GM18499 (cell line): ENCODE measurements around the gene PRDM13.
"Not testable (repeated sequence)": the region's sequence is repeated elsewhere in the genome, so short reads cannot be mapped to it uniquely, and the experiment has no call there.

Source experiments
- ATAC-seq: cut with Tn5 transposase; IDR thresholded peaks from one replicate; pipeline ENCODE4 v1.9.1; 2021; ENCODE audit warnings: moderate number of reproducible peaks; ENCODE audit not compliant: insufficient read depth, unreplicated experiment

Gene PRDM13

GRCh38 chr6:99618649-99619408, 12.2 kb downstream of the PRDM13 start:
- ATAC-seq, result no peak

DNA sequence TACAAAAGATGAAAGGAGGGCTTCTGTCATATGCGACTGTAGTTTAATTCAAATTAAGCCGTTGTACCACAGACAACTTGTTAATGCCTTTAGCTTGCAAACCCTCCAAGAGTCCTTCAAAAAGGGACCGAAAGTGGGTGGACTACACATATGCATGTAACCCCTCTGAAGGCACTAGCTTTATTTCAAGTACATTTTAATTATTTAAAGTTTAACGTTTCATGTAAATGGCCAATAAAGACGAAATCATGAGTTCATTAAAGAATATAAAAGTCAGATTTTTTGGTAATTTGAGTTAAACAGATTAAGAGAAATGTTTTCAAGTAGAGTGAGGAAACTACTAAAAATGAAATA, 12.8 kb downstream of the PRDM13 start:
- no peak for ATAC-seq

DNA sequence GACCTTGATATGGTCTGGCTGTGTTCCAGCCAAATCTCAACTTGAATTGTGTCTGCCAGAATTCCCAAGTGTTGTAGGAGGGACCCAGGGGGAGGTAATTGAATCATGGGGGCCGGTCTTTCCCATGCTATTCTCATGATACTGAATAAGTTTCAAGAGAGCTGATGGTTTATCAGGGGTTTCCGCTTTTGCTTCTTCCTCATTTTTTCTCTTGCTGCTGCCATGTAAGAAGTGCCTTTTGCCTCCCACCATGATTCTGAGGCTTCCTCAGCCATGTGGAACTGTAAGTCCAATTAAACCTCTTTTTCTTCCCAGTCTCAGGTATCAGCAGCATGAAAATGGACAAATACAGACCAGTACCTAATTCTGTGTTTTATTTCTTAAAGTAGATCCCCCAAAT, 15.4 kb downstream of the PRDM13 start:
- ATAC-seq, result not testable (repeated sequence)

DNA sequence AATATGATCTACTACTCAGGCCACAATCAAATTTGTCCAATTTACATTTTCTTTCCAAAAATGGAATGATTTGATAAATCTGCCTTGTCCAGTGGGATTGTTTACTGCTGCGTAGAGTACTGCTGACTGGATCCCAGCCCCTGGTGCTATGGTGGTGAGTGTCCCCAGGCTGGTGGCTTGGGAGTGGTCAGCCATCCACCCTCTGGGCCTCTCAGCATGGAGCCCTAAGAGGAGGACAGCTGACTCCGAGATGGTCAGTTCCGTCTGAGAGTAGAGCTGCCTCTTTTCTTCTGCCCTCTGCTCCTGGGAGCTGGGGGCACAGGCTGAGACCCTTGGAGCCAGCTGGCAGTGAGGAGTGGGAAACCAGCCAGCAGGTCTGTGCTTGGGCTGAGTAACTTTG, 22.7 kb downstream of the PRDM13 start:
- ATAC-seq, result no peak

- ATAC-seq, result no peak
These were observed 31.0 kb downstream of the PRDM13 start for GRCh38 chr6:99637629-99638028.

DNA sequence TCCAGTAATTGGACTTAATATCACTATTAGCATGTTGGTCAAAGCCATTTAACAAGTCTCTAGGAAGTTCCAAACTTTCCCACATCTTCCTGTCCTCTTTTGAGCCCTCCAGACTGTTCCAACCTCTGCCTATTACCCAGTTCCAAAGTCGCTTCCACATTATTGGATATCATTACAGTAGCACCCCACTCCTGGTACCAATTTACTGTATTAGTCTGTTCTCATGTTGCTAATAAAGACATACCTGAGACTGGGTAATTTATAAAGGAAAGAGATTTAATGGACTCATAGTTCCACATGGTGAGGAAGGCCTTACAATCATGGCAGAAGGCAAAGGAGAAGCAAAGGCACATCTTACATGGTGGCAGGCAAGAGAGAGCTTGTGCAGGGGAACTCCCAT, 31.7 kb downstream of the PRDM13 start:
- not testable (repeated sequence) for ATAC-seq

DNA sequence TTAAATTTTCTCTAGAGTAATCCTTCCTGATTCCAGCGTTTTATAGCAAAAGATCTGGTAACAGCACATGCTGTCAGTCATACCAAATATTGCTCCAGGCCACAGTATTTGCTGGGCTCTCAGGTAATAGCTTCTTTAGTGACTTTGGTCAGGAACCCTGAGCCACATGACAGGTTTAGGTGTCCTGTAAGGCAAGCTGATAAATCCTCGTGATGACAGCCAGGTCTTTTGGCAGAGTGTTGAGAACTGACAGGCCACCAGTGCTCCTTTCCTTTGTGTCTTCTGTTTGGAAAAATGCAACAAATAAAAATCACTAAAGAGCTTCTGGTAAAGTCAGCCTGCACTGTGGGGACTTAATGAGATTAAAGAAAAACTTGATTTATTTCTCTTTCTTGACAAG, 34.6 kb downstream of the PRDM13 start:
- no peak for ATAC-seq

GRCh38 chr6:99645986-99646385, 39.4 kb downstream of the PRDM13 start:
- ATAC-seq, result no peak

DNA sequence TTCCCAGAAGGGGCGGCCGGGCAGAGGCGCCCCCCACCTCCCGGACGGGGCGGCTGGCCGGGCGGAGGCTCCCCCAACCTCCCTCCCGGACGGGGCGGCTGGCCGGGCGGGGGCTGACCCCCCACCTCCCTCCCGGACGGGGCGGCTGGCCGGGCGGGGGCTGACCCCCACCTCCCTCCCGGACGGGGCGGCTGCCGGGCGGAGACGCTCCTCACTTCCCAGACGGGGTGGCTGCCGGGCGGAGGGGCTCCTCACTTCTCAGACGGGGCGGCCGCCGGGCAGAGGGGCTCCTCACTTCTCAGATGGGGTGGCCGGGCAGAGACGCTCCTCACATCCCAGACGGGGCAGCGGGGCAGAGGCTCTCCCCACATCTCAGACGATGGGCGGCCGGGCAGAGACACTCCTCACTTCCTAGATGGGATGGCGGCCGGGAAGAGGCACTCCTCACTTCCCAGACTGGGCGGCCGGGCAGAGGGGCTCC, 43.5 kb downstream of the PRDM13 start:
- ATAC-seq, result not testable (repeated sequence)

DNA sequence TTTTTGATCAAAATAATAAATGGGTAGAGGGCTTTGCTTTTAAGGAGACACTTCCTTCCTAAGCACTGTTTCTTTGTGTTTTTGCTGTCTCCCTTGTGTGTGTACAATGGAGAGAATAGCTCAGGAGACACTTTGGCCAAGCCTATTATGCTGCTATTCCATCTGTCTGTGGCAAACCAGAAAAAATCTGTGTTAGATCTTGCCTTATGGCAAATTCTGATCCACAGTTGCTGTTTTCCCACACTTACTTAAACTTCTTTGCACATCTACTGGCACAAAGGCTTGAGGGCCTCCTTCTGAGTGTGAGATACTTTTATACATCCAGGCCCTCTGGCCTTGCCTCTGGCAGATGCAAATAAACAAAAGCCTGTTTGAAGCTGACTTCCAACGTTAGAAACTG, 53.6 kb downstream of the PRDM13 start:
- ATAC-seq, result no peak

GRCh38 chr6:99661870-99662269, 55.2 kb downstream of the PRDM13 start:
- no peak for ATAC-seq

DNA sequence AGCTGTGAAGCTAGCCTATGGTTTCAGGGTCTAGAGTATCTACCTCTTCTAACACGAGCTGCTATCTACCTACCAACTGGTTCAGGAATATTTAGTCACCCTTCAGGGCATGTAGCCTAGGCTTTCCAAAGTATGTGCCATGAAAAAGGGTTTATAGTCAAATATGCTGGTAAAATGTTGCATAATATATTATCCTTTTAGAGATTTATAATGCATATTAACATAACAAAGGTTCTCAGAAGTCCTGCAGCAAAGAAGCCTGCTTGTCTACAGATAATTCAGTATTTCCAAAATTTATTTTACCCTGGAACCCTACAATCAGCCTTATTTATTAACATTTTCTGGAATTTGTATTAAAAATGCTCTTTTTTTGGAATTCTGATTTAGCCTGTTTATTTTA, 56.0 kb downstream of the PRDM13 start:
- ATAC-seq, result no peak
